ENCODE measurements around the gene PAPSS2. TPM values are rescaled to one million over a fixed set of nuclear protein-coding genes. Genes with fewer than 3 reads are reported as not detected.

PAPSS2 gene
- total RNA-seq, 1 donor from 2014 or later: 1.3 TPM

- Mint-ChIP-seq H3K9me3 (no peaks in the 10 kb centered on the region), H3K4me1 (peaks cover 15% of the 10 kb centered on the region), H3K36me3 (ENCODE audit: low read depth) (no peaks in the 10 kb centered on the region), H3K4me3 (peak overlapping the region; percentile 84), H3K27ac (ENCODE audit: unreplicated experiment) (no peak overlapping the region), H3K27me3 (ENCODE audit: low read depth) (peaks cover 47% of the 10 kb centered on the region)
- no peak for DNase-seq (ENCODE audit: low read depth, low spot score)
- no peak for TF ChIP-seq CTCF (conservative IDR thresholded peaks at IDR 0.05)
Observed at GRCh38 chr10:87658858-87659555, 671 bp upstream of the PAPSS2 start.

GRCh38 chr10:87660484-87661133 is 931 bp downstream of the PAPSS2 start:
- Mint-ChIP-seq H3K4me1 (peaks cover 15% of the 10 kb centered on the region), H3K9me3 (no peaks in the 10 kb centered on the region), H3K36me3 (ENCODE audit: low read depth) (no peaks in the 10 kb centered on the region), H3K4me3 (peak overlapping the region; percentile 90), H3K27me3 (ENCODE audit: low read depth) (peaks cover 50% of the 10 kb centered on the region), H3K27ac (ENCODE audit: unreplicated experiment) (no peak overlapping the region)
- no peak for TF ChIP-seq CTCF (conservative IDR thresholded peaks at IDR 0.05)
- DNase-seq (ENCODE audit: low read depth, low spot score): no peak

- TF ChIP-seq CTCF (conservative IDR thresholded peaks at IDR 0.05): no peak
- Mint-ChIP-seq H3K4me3 (peak overlapping the region; percentile 25), H3K4me1 (peaks cover 15% of the 10 kb centered on the region), H3K27me3 (ENCODE audit: low read depth) (peaks cover 44% of the 10 kb centered on the region), H3K27ac (ENCODE audit: unreplicated experiment) (no peak overlapping the region), H3K36me3 (ENCODE audit: low read depth) (no peaks in the 10 kb centered on the region), H3K9me3 (no peaks in the 10 kb centered on the region)
- DNase-seq (ENCODE audit: low read depth, low spot score): no peak
Observed at GRCh38 chr10:87661861-87662785, 2.4 kb downstream of the PAPSS2 start.

- TF ChIP-seq CTCF (conservative IDR thresholded peaks at IDR 0.05): no peak
- no peak for DNase-seq (ENCODE audit: low read depth, low spot score)
- Mint-ChIP-seq H3K36me3 (ENCODE audit: low read depth) (no peaks in the 10 kb centered on the region), H3K4me3 (no peak overlapping the region), H3K27ac (ENCODE audit: unreplicated experiment) (no peak overlapping the region), H3K9me3 (no peaks in the 10 kb centered on the region), H3K27me3 (ENCODE audit: low read depth) (peaks cover 29% of the 10 kb centered on the region), H3K4me1 (peaks cover 11% of the 10 kb centered on the region)
Observed at GRCh38 chr10:87664276-87664701, 4.6 kb downstream of the PAPSS2 start.

- Mint-ChIP-seq H3K9me3 (no peaks in the 10 kb centered on the region), H3K27me3 (ENCODE audit: low read depth) (peaks cover 3% of the 10 kb centered on the region), H3K4me1 (peaks cover 9% of the 10 kb centered on the region), H3K36me3 (ENCODE audit: low read depth) (no peaks in the 10 kb centered on the region), H3K4me3 (no peak overlapping the region), H3K27ac (ENCODE audit: unreplicated experiment) (no peak overlapping the region)
- no peak for DNase-seq (ENCODE audit: low read depth, low spot score)
- TF ChIP-seq CTCF (conservative IDR thresholded peaks at IDR 0.05): no peak
Observed at GRCh38 chr10:87667493-87667892, 7.8 kb downstream of the PAPSS2 start.
